Bone marrow (tissue), 2 donors: Measurements from ENCODE around the gene KYNU.
A peak's percentile ranks its signal among the peaks of the same experiment; 100 is the strongest.
"Not testable (repeated sequence)": the region's sequence is repeated elsewhere in the genome, so short reads cannot be mapped to it uniquely, and the experiment has no call there.

ENCODE experiments used
- DNase-seq, 2 donors: peaks; one replicate each; lab custom pipeline; 2025; lab: John Stamatoyannopoulos, UW

The KYNU gene

DNA sequence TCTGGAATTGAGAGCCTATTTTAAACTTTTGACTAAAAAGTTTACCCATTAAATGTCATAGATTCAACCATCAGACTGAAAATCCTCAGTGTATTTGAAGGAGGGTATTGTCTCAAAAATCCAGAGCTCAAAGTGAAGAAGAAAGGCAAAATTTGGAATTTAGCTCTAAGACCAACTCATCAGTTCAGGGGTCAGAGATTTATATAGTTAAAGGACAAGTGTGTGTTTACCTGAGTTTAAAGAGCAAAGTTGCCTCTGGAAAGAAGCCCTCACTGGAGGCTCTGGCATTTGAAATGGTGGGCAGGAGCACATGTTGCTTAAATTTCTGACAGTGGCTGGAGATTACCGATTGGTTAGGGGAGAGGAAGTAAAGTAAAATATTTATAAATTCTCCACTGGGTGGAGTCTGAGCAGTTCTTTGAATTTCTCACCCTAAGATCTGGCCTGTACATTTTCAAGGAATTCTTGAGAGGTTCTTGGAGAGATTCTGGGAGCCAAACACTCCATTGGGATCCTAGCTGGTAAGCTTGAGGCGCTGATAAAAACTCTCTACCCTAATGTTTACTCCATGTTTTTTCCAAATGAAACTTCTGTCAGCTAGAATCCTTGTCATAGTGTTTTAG, at the start of gene KYNU:
KYNU (plus strand) TSS at position 449 of the 623 bp plus-strand sequence. CDS start 7,704 bp downstream, outside the sequence.
- DNase-seq: no peak

- no peak for DNase-seq
Observed at GRCh38 chr2:142834021-142834420, 43.4 kb upstream of the KYNU start.

DNA sequence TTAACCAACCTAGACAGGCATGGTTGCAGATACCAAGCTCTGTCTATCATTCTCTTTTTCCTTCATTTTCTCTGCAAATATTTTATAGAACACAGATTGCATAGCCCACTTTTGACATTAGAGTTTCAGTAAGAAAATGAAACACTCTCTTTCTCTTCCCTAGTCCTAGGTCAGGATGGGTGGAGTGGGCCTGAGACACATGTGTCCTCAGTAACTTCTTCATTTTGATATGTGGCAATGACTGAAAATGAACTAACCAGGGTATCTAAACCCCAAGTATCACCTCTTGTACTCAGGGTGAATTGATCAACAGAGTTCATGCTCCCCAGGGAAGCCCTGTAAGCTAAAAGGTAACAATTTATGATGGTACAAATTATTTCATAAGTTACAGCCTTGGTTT, 37.0 kb upstream of the KYNU start:
- no peak for DNase-seq

GRCh38 chr2:142841788-142842187, 35.7 kb upstream of the KYNU start:
- DNase-seq: no peak

DNA sequence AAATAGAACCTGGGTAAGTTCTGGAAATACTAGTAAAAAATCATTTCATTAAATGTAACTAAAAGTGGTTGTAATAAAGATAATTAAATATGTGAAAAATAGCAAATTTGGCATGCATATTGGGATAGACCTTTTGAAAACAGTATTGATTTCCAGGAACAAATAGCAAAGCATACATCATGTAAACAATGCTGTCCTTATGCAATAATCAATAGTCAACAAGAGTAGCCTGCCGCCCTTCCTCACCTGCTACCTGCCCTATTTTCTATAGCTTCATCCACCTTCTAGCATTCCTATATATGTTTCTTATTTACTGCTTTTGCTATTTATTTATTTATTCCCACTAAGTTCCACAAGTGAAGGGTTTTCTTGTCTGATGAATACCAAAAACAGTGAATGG, 35.1 kb upstream of the KYNU start:
- no peak for DNase-seq

DNA sequence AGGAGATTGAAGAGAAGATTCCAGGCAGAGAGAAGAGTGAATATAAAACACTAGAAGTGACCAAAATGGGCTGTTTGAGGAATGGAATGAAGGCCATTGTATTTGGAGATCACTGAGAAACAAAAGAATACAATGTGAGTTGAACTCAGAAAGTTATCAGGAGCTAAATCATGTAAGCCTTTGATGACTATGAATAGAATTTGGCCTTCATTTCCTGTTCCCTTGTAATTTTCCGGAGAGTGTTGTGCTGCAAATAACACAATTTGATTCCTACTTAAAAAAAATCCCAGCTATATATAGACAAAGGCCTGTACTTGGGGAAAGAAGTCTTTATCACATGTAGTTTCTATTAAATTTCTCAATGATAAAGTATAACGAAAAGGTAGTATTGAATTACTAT, 33.7 kb upstream of the KYNU start:
- DNase-seq: no peak

DNA sequence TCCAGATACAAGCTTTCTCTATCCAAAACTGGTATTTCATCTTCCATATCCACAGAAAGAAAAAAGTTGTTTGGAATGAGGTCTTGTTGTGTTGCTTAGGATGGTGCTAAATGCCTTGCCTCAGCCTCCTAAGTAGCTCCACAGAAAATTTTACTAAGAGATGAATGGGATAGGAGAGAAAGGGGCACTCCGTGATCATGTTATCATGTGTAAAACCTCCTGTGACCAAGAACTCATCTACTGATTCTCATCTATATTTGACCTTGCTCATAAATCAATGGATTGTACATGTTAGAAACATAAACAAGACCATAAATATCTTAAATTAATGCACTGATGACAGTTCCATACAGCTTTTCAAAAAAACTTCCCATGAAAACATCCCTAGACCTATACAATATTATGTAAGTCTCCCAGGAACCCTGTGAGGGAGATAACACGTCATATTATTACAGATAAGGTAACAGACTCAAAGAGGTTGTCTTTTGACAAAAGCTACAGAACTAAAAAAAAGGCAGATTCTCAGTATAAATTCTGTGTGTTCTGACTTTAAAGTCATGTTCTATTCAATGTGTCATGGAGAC, 29.3 kb upstream of the KYNU start:
- no peak for DNase-seq

GRCh38 chr2:142849820-142850219, 27.6 kb upstream of the KYNU start:
- DNase-seq: no peak

GRCh38 chr2:142853912-142854311, 23.6 kb upstream of the KYNU start:
- DNase-seq: no peak

DNA sequence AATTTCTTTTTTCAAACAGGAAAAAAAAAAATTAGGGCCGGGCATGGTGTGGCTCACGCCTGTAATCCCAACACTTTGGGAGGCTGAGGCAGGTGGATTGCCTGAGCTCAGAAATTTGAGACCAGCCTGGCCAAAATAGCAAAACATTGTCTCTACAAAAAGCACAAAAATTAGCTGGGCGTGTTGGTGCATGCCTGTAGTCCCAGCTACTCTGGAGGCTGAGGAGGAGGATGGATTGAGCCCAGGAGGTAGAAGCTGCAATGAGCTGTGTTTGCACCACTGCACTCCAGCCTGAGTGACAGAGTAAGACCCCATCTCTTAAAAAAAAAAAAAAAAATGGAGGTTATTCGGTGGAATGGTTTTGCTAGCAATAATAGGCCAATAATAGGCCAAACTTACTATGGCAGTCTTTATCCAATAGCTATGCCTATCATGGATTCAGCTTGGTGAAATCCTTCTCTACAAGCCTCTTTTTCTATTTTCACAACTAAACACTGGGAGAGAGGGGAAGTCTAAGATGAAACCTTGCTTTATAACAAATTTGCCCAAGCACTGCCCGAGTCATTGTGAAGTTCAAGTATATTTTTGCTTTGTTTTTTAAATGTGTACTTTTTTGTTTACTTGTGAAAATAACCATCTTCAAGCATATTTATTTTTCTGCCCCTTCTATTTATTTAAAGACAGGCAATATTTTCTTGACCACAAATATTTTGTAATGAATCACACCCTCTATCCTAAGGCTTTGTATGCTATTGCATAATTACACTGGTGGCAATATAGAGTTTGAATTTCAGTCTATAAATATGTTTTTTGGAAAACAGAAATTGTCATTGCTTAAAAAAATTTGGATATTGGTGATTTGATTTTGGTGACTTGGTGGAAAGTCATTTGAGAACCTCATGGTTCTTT, 20.0 kb upstream of the KYNU start:
- no peak for DNase-seq

GRCh38 chr2:142858961-142859360, 18.5 kb upstream of the KYNU start:
- DNase-seq: no peak

DNA sequence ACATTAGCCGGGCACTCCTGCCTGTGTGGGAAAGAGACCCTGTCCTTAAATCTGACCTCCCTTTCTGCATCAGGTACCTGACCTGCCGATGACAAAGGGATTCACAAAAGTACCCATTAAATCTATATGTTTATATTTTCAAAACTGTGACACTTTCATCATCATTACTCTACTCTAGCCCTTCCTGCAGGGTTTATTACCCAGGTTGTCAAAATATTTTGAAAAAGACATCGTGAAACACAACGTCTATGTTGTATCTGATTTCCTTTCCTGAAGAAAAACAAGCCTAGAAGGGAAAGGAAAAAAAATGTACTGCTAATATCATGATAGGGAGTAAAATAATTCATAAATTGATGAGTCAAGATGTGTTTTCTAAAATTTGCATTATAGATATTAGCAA, 15.2 kb upstream of the KYNU start:
- no peak for DNase-seq

- DNase-seq: no peak
Observed at GRCh38 chr2:142862847-142863246, 14.6 kb upstream of the KYNU start.

DNA sequence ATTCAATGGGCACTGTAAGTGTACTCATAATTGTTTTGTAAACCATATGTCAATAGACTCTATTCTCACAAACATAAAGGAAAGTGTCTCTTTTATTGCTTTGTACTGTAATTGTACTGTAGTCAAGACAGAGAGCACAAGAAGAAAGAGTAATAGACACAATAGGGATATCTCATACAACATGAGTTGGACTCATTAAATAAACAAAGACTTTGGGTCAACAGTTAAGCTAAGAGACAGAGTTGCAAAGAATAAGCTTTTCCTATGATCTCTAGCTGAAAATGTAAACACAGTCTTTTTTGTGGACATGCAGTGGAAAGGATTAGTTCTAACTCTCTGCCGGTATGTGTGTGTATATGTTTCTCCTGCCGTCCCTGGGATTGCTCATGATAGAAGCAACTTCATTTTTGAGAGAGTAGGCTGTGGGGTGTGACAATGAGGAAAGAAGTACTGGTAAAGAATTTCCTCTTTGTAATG, 13.9 kb upstream of the KYNU start:
- DNase-seq: no peak

DNA sequence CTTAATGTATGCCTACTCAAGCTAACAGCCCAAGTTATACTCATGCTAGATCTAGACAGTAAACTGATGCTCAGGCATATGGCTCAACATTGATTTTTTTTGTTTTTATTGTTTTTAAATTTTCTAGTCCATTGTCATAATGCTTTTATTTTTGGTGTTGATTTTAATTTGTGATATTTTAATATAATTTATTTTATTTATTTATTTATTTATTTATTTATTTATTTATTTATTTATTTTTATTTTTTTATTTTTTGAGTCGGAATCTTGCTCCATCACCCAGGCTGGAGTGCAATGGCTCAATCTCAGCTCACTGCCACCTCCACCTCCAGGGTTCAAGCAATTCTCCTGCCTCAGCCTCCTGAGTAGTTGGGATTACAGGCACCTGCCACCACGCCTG, 12.9 kb upstream of the KYNU start:
- DNase-seq: not testable (repeated sequence)

- no peak for DNase-seq
Observed at GRCh38 chr2:142865924-142866323, 11.5 kb upstream of the KYNU start.

DNA sequence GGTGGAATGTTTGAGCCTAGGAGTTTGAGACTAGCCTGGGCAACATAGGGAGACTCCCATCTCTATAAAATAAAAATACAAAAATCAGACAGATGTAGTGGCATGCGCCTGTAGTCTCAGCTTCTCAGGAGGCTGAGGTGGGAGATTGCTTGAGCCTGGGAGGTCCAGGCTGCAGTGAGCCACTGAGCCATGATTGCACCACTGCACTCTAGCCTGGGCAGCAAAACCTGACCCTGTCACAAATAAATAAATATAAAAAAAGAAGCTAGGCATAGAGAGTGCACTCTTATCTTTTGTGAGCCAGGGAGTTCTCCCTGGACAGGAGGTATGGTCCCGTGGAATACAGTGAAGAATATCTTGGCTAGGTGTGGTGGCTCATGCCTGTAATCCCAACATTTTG, 11.0 kb upstream of the KYNU start:
- no peak for DNase-seq

GRCh38 chr2:142867136-142867535, 10.3 kb upstream of the KYNU start:
- DNase-seq: no peak

GRCh38 chr2:142868229-142868762, 9.2 kb upstream of the KYNU start:
- peak in 1 of 2 donors; percentile 70 for DNase-seq

DNA sequence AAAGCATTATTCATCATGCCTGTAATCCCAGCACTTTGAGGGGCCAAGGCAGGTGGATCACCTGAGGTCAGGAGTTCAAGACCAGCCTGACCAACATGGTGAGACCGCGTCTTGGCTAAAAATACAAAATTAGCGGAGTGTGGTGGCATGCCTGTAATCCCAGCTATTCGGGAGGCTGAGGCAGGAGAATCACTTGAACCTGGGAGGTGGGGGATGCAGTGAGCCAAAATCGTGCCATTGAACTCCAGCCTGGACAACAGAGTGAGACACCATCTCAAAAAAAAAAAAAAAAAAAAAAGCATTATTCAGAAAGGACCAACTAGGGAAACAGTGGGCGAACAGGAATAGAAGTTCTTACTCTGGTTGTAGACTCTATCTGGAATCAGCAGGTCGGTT, 8.4 kb upstream of the KYNU start:
- DNase-seq: not testable (repeated sequence)

DNA sequence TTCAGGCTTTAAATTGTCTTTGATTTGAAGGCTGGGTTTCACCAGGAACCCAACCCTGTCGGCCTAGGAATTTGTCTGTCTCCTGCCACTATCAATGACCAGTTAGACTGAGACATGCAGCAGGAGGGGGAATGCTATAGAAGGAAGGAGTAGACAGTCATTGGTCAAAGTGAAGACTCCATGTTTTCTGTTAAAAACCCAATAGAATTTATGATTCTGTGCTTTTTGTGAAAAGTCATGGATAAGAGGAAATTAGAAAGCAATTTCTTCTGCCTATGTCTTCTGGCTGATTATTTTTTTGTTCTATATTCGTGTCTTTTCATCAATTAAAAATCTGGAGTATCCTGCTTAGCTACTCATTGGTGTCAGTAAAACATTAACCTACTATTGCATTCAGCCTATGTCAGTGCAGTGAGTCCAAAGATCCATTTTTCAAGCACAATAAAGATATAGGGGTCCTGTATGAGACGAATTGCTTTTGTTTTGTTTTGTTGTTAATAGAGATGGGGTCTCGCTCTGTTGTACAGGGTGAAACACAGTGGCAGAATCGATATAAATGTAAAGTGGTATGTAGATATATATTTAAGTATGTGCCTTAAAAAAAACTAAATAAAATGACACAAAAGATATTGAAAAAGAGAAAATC, 7.9 kb upstream of the KYNU start:
- DNase-seq: no peak

- no peak for DNase-seq
Observed at GRCh38 chr2:142870526-142870925, 6.9 kb upstream of the KYNU start.
